GM12878 (cell line): ENCODE measurements around the gene DYNLT2. TPM values are rescaled to one million over a fixed set of nuclear protein-coding genes. Genes with fewer than 3 reads are reported as not detected.
A peak's percentile ranks its signal among the peaks of the same experiment; 100 is the strongest.
"Not testable (repeated sequence)": the region's sequence is repeated elsewhere in the genome, so short reads cannot be mapped to it uniquely, and the experiment has no call there.

ENCODE experiments used
- ATAC-seq: fragments of 200-7000 bp; cut with Tn5 transposase; 3 replicates; pipeline ENCODE4 v1.9.1; 2020; ENCODE audit warnings: mild to moderate bottlenecking, moderate library complexity
- BruUV-seq: library from RNA; stranded (reverse); fragments of 400-500 nt; replicated peaks from 2 replicates; lab custom pipeline; 2021; lab: Mats Ljungman, UMichigan
- CTCF ChIA-PET: fragments of 300-600 bp; sonication (Branson Sonifier 250); formaldehyde crosslinking; extraction: SDS; loops from one replicate; lab custom pipeline; 2021; ENCODE audit warnings: inconsistent platforms; lab: Yijun Ruan, JAX
- POLR2A ChIA-PET: fragments of 350-600 bp; formaldehyde crosslinking; extraction: SDS; loops from one replicate; lab custom pipeline; 2021; ENCODE audit warnings: inconsistent platforms; lab: Charles Lee
- RAD21 ChIA-PET: fragments of 300-600 bp; sonication (Branson Sonifier 250); formaldehyde crosslinking; loops from one replicate; lab custom pipeline; 2023; ENCODE audit warnings: antibody characterized with exemption; ENCODE audit not compliant: unreplicated experiment; lab: Charles Lee
- SMC1A ChIA-PET: fragments of 300-600 bp; sonication (Branson Sonifier 250); formaldehyde crosslinking; loops from one replicate; lab custom pipeline; 2023; ENCODE audit not compliant: unreplicated experiment, uncharacterized antibody; lab: Charles Lee
- DNase-seq: peaks from one replicate; pipeline ENCODE4 v3.0.0-alpha.2; 2011; ENCODE audit warnings: low read depth, low spot score
- FAIRE-seq: peaks from 3 replicates; lab custom pipeline; 2011; peaks lifted over from hg19 to GRCh38; lab: Jason Lieb, UNC
- H2AFZ ChIP-seq: 2 replicates; pipeline ENCODE4 v1.6.0; 2011; ENCODE audit warnings: low read depth, low read length, control low read depth; ENCODE audit not compliant: control insufficient read depth
- H3K27ac ChIP-seq: 2 replicates; pipeline ENCODE4 v1.5.1; 2011; ENCODE audit warnings: control low read depth; ENCODE audit not compliant: control insufficient read depth, insufficient read depth
- H3K27me3 ChIP-seq, 2 experiments: replicated peaks in 1 of 2; 2 replicates each; pipeline versions ENCODE4 v1.6.0 to v1.6.1; 2011; ENCODE audit warnings: low read length in 1 of 2; ENCODE audit not compliant: control insufficient read depth in 2 of 2, insufficient read depth in 2 of 2
- H3K36me3 ChIP-seq, 2 experiments: 2 replicates each; pipeline ENCODE4 v1.5.1; 2011; ENCODE audit warnings: low read length in 1 of 2; ENCODE audit not compliant: control insufficient read depth in 2 of 2, insufficient read depth in 2 of 2
- H3K4me1 ChIP-seq: 2 replicates; pipeline ENCODE4 v1.6.1; 2011; ENCODE audit warnings: mild to moderate bottlenecking, low read length, moderate library complexity, mixed read lengths; ENCODE audit not compliant: control insufficient read depth, insufficient read depth
- H3K4me2 ChIP-seq: 2 replicates; pipeline ENCODE4 v1.6.0; 2011; ENCODE audit warnings: control low read depth; ENCODE audit not compliant: control insufficient read depth, insufficient read depth
- H3K4me3 ChIP-seq: fragments of 200-600 bp; sonication (generic); 2 replicates; pipeline ENCODE4 v1.5.1; 2016
- H3K79me2 ChIP-seq: 2 replicates; pipeline ENCODE4 v1.6.0; 2011; ENCODE audit warnings: low read length; ENCODE audit not compliant: control insufficient read depth, insufficient read depth
- H3K9ac ChIP-seq: 2 replicates; pipeline ENCODE4 v1.8.0; 2011; ENCODE audit warnings: low read length, control low read depth, mixed read lengths; ENCODE audit not compliant: control insufficient read depth, insufficient read depth
- H3K9me3 ChIP-seq: replicated peaks from 3 replicates; pipeline ENCODE4 v1.5.1; 2011; ENCODE audit warnings: mild to moderate bottlenecking, low read length; ENCODE audit not compliant: control insufficient read depth, insufficient read depth
- H4K20me1 ChIP-seq: 2 replicates; pipeline ENCODE4 v1.6.0; 2011; ENCODE audit not compliant: control insufficient read depth, insufficient read depth
- CTCF ChIP-seq, 3 experiments: IDR thresholded peaks in 2 of 3; conservative IDR thresholded peaks in 1 of 3; 2 replicates each; pipeline ENCODE4 v1.5.1; 2011; ENCODE audit warnings: low read depth in 3 of 3, low read length in 3 of 3, mild to moderate bottlenecking in 3 of 3, control low read depth in 2 of 3, moderate library complexity in 2 of 3, inconsistent platforms in 1 of 3, mixed read lengths in 1 of 3; ENCODE audit not compliant: control insufficient read depth in 2 of 3, insufficient read depth in 1 of 3; ENCODE audit errors: extremely low read depth in 1 of 3
- ZBTB33 ChIP-seq: fragments of 450-650 bp; IDR thresholded peaks from 2 replicates; pipeline ENCODE4 v1.6.1; 2017; ENCODE audit warnings: mild to moderate bottlenecking
- WGBS: methylation state at CpG from one replicate; pipeline ENCODE4 v1.1.6; 2016; ENCODE audit warnings: low lambda C conversion rate; ENCODE audit not compliant: insufficient replicate concordance, insufficient coverage; ENCODE audit errors: missing lambda C conversion rate; 5-methylcytosine and 5-hydroxymethylcytosine counted together
- in situ Hi-C: fragments of 300-500 bp; cut with MboI; formaldehyde crosslinking; loops from 9 replicates; pipeline ENCODE4 v1.14.3; 2018; ENCODE audit warnings: mixed read lengths
- intact Hi-C: fragments of 100-400 bp; cut with micrococcal nuclease; formaldehyde crosslinking; loops from one replicate; pipeline ENCODE4 v1.14.2; 2022; ENCODE audit not compliant: unreplicated experiment
- polyA plus RNA-seq, 11 experiments: library from polyadenylated mRNA; depleted of rRNA in 4 of 11; unstranded in 6 of 11; stranded (reverse) in 5 of 11; fragments of >200 nt; fragmentation: Nextera tagmentation in 4 of 11; fragmentation: Illumina TruSeq in 1 of 11; extraction: Ambion mirVana in 4 of 11; extraction: Trizol in 1 of 11; gene quantifications; 1 replicate in 1 of 11; 2 replicates in 10 of 11; pipeline versions ENCODE4 v1.2.1 to v1.2.3, GENCODE V29; 2011 to 2016; ENCODE audit warnings: inconsistent platforms in 2 of 11, missing spikeins in 2 of 11, low read depth in 1 of 11
- total RNA-seq, 4 experiments: library from RNA; depleted of rRNA in 3 of 4; stranded (reverse); fragments of >200 nt in 3 of 4; fragmentation: Illumina TruSeq in 1 of 4; extraction: Trizol in 1 of 4; gene quantifications; 2 replicates each; pipeline versions ENCODE4 v1.2.1 to v1.2.3, GENCODE V29; 2013 to 2021

Gene DYNLT2
- total and polyA plus RNA-seq, 10 of the 15 experiments (the other 5 are each of a cell fraction or from before 2014, with no cell fraction given): 2.2 to 5.9 (median 5.4) TPM

DNA sequence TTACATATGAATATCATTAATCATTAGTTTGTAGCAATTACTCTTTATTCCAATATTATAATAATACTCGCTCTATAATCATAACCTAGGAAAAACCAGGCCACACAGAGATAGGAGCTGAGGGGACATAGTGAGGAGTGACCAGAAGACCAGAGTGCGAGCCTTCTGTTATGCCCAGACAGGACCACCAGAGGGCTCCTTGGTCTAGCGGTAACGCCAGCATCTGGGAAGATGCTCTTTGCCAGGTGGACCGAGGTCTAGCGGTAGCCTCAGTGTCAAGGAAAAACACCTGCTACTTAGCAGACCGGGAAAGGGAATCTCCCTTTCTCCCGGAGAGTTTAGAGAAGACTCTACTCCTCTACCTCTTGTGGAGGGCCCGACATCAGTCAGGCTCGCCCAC is 54.3 kb downstream of the DYNLT2 start:
- H3K4me1 ChIP-seq, H3K36me3 ChIP-seq, FAIRE-seq, in situ Hi-C loops, H4K20me1 ChIP-seq, intact Hi-C loops, H3K4me2 ChIP-seq, ATAC-seq, BruUV-seq, H3K27me3 ChIP-seq, POLR2A ChIA-PET, H3K9me3 ChIP-seq, H3K27ac ChIP-seq, H3K9ac ChIP-seq, H2AFZ ChIP-seq, H3K4me3 ChIP-seq, SMC1A ChIA-PET, RAD21 ChIA-PET, DNase-seq: not testable (repeated sequence)
- CTCF ChIA-PET: interaction anchor here (1.3 kb wide), 1 partner anchor 93 kb away, joined by 3 read pairs; no protein-coding TSS in a partner anchor
- peaks cover 16% of the 10 kb centered on the region for H3K79me2 ChIP-seq
- 97% methylated on average over 10 of the region's 10 CpGs for WGBS
- TF ChIP-seq CTCF (IDR thresholded peaks at IDR 0.05 in 2 of 3, conservative IDR thresholded peaks at IDR 0.05 in 1 of 3; ENCODE audit: control insufficient read depth in 2 of 3, extremely low read depth in 1 of 3, insufficient read depth in 1 of 3, low read depth in 3 of 3, low read length in 3 of 3): peak in 2 of 3 experiments; percentile 18 to 19; a peak in 3 of 6 replicates
- peak; percentile 98 for TF ChIP-seq ZBTB33
